SU-DHL-6 (cell line): ENCODE measurements around the gene TCL1A.
"Not testable (repeated sequence)": the region's sequence is repeated elsewhere in the genome, so short reads cannot be mapped to it uniquely, and the experiment has no call there.

ENCODE experiments used
- H2AFZ ChIP-seq: fragments of 200-600 bp; sonication (generic); 2 replicates; pipeline ENCODE4 v1.6.1; 2014; ENCODE audit warnings: low read depth, mild to moderate bottlenecking, moderate library complexity, mixed read lengths, antibody characterized with exemption, low read length; ENCODE audit not compliant: severe bottlenecking
- H3F3A ChIP-seq: fragments of 200-600 bp; shearing (Covaris generic); 2 replicates; pipeline ENCODE4 v1.6.0; 2016; ENCODE audit warnings: antibody characterized with exemption, mild to moderate bottlenecking; ENCODE audit not compliant: insufficient read depth
- H3K27ac ChIP-seq: fragments of 200-600 bp; sonication (generic); 2 replicates; pipeline ENCODE4 v1.5.1; 2016; ENCODE audit warnings: low read depth, mild to moderate bottlenecking, low read length, moderate library complexity, mixed read lengths
- H3K27me3 ChIP-seq: fragments of 200-600 bp; sonication (generic), shearing (Covaris generic); 2 replicates; pipeline ENCODE4 v1.6.0; 2014; ENCODE audit warnings: mild to moderate bottlenecking, low read length
- H3K36me3 ChIP-seq: fragments of 200-600 bp; sonication (generic); 2 replicates; pipeline ENCODE4 v1.6.1; 2014; ENCODE audit warnings: mild to moderate bottlenecking, low read length, mixed read lengths
- H3K4me2 ChIP-seq: fragments of 300-600, 200-600 bp; shearing (Covaris generic), sonication (generic); 2 replicates; pipeline ENCODE4 v1.6.0; 2014; ENCODE audit warnings: low read length, low read depth, mild to moderate bottlenecking; ENCODE audit not compliant: poor library complexity, severe bottlenecking
- H3K4me3 ChIP-seq: fragments of 200-600 bp; sonication (generic); 2 replicates; pipeline ENCODE4 v1.5.1; 2014; ENCODE audit warnings: antibody characterized with exemption, low read length, mild to moderate bottlenecking, mixed read lengths; ENCODE audit not compliant: insufficient read depth, poor library complexity, severe bottlenecking
- H3K79me2 ChIP-seq: fragments of 200-600 bp; sonication (generic); 2 replicates; pipeline ENCODE4 v1.6.1; 2014; ENCODE audit warnings: mild to moderate bottlenecking, low read length, moderate library complexity; ENCODE audit not compliant: insufficient read depth
- H3K9ac ChIP-seq: fragments of 200-600 bp; sonication (generic); 2 replicates; pipeline ENCODE4 v1.7.0; 2014; ENCODE audit warnings: mild to moderate bottlenecking, low read length
- H3K9me2 ChIP-seq: fragments of 200-600 bp; sonication (generic); replicated peaks from 2 replicates; pipeline ENCODE4 v1.6.1; 2014; ENCODE audit warnings: low read length; ENCODE audit not compliant: insufficient read depth
- H3K9me3 ChIP-seq: fragments of 200-600 bp; sonication (generic); 2 replicates; pipeline ENCODE4 v1.6.1; 2014; ENCODE audit warnings: low read length, mixed read lengths; ENCODE audit not compliant: insufficient read depth
- H4K20me1 ChIP-seq: fragments of 200-600 bp; sonication (generic); 2 replicates; pipeline ENCODE4 v1.6.1; 2014; ENCODE audit warnings: low read depth, mild to moderate bottlenecking, antibody characterized with exemption, low read length, moderate library complexity, mixed read lengths
- CTCF ChIP-seq: fragments of 200-600 bp; sonication (generic); IDR thresholded peaks from one replicate; pipeline ENCODE4 v1.5.1; 2017; ENCODE audit warnings: antibody characterized with exemption, mild to moderate bottlenecking, low read length, moderate library complexity; ENCODE audit not compliant: insufficient read depth, poor library complexity, severe bottlenecking
- EZH2phosphoT487 ChIP-seq: fragments of 200-600 bp; sonication (generic), shearing (Covaris generic); conservative IDR thresholded peaks from 2 replicates; pipeline ENCODE4 v1.6.1; 2018; ENCODE audit warnings: mild to moderate bottlenecking, antibody characterized with exemption, low read length, moderate library complexity, mixed read lengths

TCL1A gene, protein sequence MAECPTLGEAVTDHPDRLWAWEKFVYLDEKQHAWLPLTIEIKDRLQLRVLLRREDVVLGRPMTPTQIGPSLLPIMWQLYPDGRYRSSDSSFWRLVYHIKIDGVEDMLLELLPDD

DNA sequence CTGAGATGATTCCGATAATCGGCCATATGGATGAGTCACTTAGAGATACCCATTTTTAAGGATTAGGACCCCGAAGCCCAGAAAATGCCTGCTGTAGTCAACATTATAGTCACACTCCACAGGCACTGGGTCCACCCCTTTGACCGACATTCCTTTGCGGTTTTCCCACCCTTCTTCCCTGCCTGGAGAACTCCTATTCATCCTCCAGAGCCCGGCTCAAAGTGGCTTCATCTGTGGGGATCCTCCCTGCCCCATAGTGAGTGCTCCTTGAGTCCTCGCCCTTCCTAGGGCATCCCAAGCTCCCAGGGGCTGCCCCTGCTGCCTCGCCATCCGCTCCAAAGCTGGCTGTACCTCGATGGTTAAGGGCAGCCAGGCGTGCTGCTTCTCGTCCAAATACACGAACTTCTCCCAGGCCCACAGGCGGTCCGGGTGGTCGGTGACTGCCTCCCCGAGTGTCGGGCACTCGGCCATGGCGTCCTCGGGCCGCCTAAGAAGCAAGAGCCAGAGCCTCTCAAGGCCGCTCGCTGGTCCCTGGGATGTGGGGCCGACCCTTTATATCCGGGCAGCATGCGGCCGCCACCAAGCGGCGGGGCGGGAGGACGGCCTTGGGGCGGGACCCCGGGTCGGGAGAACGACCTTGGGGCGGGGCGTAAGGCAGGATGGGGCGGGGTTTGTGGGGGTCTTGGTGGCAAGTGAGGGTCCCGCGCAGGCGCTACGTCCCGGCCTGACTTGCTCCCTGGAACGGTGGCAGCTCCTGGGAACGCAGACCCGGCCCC, at the start of gene TCL1A:
TSS of gene TCL1A (minus strand) at position 530 of the 776 bp plus-strand sequence. CDS start at position 471, 59 bp downstream.
- Histone ChIP-seq H3K9ac (peak within 1 kb of the TSS; percentile 98), H3K27me3 (no peaks in the 10 kb centered on the region), H3K36me3 (no peaks in the 10 kb centered on the region), H3K27ac (peak within 1 kb of the TSS; percentile 80), H3K9me3 (no peaks in the 10 kb centered on the region), H3K4me3 (peak within 1 kb of the TSS; percentile 97), H2AFZ (peak within 1 kb of the TSS; percentile 85), H3K79me2 (peaks cover 20% of the 10 kb centered on the region), H3K4me2 (peak within 1 kb of the TSS; percentile 100), H3K9me2 (no peaks in the 10 kb centered on the region), H3F3A (peaks cover 6% of the 10 kb centered on the region), H4K20me1 (no peaks in the 10 kb centered on the region)
- no peak for TF ChIP-seq EZH2phosphoT487
- peak; percentile 36 for TF ChIP-seq CTCF

DNA sequence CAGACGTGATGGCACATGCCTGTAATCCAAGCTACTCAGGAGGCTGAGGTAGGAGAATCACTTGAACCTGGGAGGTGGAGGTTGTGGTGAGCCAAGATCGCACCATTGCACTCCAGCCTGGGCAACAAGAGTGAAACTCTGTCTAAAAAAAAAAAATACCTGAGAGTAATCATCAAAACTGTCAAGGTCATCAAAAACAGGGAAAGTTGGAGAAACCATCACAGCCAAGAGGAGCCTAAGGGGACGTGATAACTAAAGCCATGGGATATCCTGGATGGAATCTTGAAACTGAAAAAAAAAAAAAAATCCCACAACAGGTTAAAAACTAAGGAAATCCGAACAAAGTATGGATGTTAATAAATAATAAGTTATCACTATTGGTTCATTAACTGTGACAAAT, 49.1 kb upstream of the TCL1A start:
- not testable (repeated sequence) for H3K79me2 ChIP-seq, H3K4me3 ChIP-seq, H3K9me3 ChIP-seq, H3F3A ChIP-seq, H4K20me1 ChIP-seq, H3K9me2 ChIP-seq, H3K9ac ChIP-seq, H2AFZ ChIP-seq, H3K27ac ChIP-seq, H3K27me3 ChIP-seq, H3K4me2 ChIP-seq, H3K36me3 ChIP-seq

GRCh38 chr14:95761436-95761835, 47.5 kb upstream of the TCL1A start:
- Histone ChIP-seq H3F3A (no peaks in the 10 kb centered on the region), H3K36me3 (no peaks in the 10 kb centered on the region), H3K9me3 (no peaks in the 10 kb centered on the region), H2AFZ (no peak overlapping the region), H3K4me3 (no peak overlapping the region), H3K27me3 (no peaks in the 10 kb centered on the region; the same call in 1 of the 2 replicates), H3K4me2 (no peak overlapping the region), H3K27ac (no peak overlapping the region), H3K79me2 (no peaks in the 10 kb centered on the region), H3K9me2 (no peaks in the 10 kb centered on the region), H4K20me1 (no peaks in the 10 kb centered on the region), H3K9ac (no peak overlapping the region)
- TF ChIP-seq EZH2phosphoT487: no peak
- TF ChIP-seq CTCF: no peak

DNA sequence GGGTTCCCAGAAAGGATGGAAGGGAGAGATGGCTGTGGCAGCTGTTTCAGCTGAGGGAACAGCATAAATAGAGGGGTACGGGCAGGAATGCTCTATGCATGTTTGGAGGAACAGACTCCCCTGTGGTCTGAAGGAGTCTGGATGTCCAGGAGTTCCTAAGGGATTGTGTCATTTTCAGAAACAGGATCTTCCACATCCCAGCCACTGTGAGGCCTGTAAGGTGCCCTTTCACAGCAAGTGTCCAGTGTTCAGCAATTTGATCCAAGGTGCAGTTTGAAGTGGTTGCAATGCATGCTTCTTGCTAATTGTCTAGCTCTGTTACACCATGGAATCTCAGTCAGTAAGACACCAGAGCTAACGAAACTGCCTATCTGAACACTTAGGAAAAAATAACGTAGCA, 46.7 kb upstream of the TCL1A start:
- Histone ChIP-seq H2AFZ (no peak overlapping the region), H3K36me3 (no peaks in the 10 kb centered on the region), H3K9ac (no peak overlapping the region), H3K79me2 (no peaks in the 10 kb centered on the region), H3F3A (no peaks in the 10 kb centered on the region), H3K9me2 (no peaks in the 10 kb centered on the region), H3K9me3 (no peaks in the 10 kb centered on the region), H4K20me1 (no peaks in the 10 kb centered on the region), H3K27ac (no peak overlapping the region), H3K27me3 (no peaks in the 10 kb centered on the region; the same call in 1 of the 2 replicates), H3K4me2 (no peak overlapping the region), H3K4me3 (no peak overlapping the region)
- TF ChIP-seq EZH2phosphoT487 (no peak), CTCF (no peak)
